Heart right ventricle (tissue), 16 donors: Measurements from ENCODE around the gene SLC28A2. TPM values are rescaled to one million over a fixed set of nuclear protein-coding genes. Genes with fewer than 3 reads are reported as not detected.
"Not testable (repeated sequence)": the region's sequence is repeated elsewhere in the genome, so short reads cannot be mapped to it uniquely, and the experiment has no call there.

Experiments used
- ATAC-seq, 8 donors: fragments of 200-7000 bp; cut with Tn5 transposase; one replicate each; pipeline ENCODE4 v1.9.1; 2020; ENCODE audit warnings: mild to moderate bottlenecking in 8 of 8, moderate library complexity in 8 of 8, moderate number of reproducible peaks in 1 of 8
- DNase-seq, 2 donors: peaks; one replicate each; pipeline ENCODE4 v3.0.0-alpha.2; 2020
- H3K27ac ChIP-seq, 10 donors: fragments of 200-600 bp; sonication (generic) in 2 of 10; one replicate each; pipeline versions ENCODE4 v1.5.0 to v1.8.0; 2020 to 2022; ENCODE audit warnings: mild to moderate bottlenecking in 3 of 10
- H3K27me3 ChIP-seq, 7 donors: fragments of 200-600 bp; one replicate each; pipeline ENCODE4 v1.8.0; 2021 to 2022; ENCODE audit warnings: mild to moderate bottlenecking in 2 of 7
- H3K36me3 ChIP-seq, 9 donors: fragments of 200-600 bp; sonication (generic) in 1 of 9; one replicate each; pipeline versions ENCODE4 v1.5.0 to v1.8.0; 2020 to 2022; ENCODE audit warnings: mild to moderate bottlenecking in 2 of 9
- H3K4me1 ChIP-seq, 9 donors: fragments of 200-600 bp; sonication (generic) in 1 of 9; one replicate each; pipeline versions ENCODE4 v1.5.0 to v1.8.0; 2020 to 2022; ENCODE audit warnings: mild to moderate bottlenecking in 4 of 9
- H3K4me3 ChIP-seq, 10 donors: fragments of 200-600 bp; sonication (generic) in 2 of 10; one replicate each; pipeline versions ENCODE4 v1.5.0 to v1.8.0; 2020 to 2022; ENCODE audit warnings: mild to moderate bottlenecking in 7 of 10, moderate library complexity in 2 of 10
- H3K9me3 ChIP-seq, 11 donors: fragments of 200-600 bp in 10 of 11; sonication (generic) in 2 of 11; one replicate each; pipeline versions ENCODE4 v1.5.0 to v1.8.0; 2013 to 2022; ENCODE audit warnings: mild to moderate bottlenecking in 2 of 11, control low read depth in 1 of 11, moderate library complexity in 1 of 11
- WGBS, 2 donors: extraction: QIAGEN DNeasy Blood & Tissue Kit; methylation state at CpG; one replicate each; pipeline ENCODE4 v1.1.7; 2013; ENCODE audit warnings: inconsistent platforms in 1 of 2; 5-methylcytosine and 5-hydroxymethylcytosine counted together
- intact Hi-C, 10 donors: fragments of 100-400 bp; cut with DNase I; formaldehyde crosslinking; loops; one replicate each; pipeline versions ENCODE4 v1.11.1 to v1.14.2; 2022
- polyA plus RNA-seq, 2 donors: library from polyadenylated mRNA; stranded (reverse); fragments of 200-250 nt; gene quantifications; one replicate each; pipeline ENCODE4 v1.2.3, GENCODE V29; 2013
- total RNA-seq, 10 donors: library from RNA; stranded (reverse); fragmentation: NEBNext Ultra II Directional in 3 of 10; extraction: Animal tissue kit (Norgen Biotek cat#: 25700) in 3 of 10; gene quantifications; one replicate each; pipeline versions ENCODE4 v1.2.1 to v1.2.4, GENCODE V29; 2021 to 2023
- TF ChIP-seq, protein P1 (sequence below), 9 donors: fragments of 200-600 bp; sonication (generic) in 2 of 9; IDR thresholded peaks; one replicate each; pipeline versions ENCODE4 v1.5.0 to v1.8.0; 2021 to 2022; ENCODE audit warnings: antibody characterized with exemption in 9 of 9, mild to moderate bottlenecking in 5 of 9, moderate library complexity in 1 of 9
- donor health status: Arrhythmogenic right ventricular cardiomyopathy.
- donor health status: ischemic (EF 13 %, LVEDD 7.1; RV severe dilation, severe dysfunction).
- donor health status: healthy with polysubstance abuse.
- donor health status: DM: no; HTN: yes; CAD: no.
- donor health status: DM: no; HTN: no; CAD: no.
- donor health status: ischemic (EF 25% LVEDD 6.9; RV normal size, moderate dysfunction).
- donor health status: ischemic (EF 25% LVEDD 5.7; RV mildly dilated, moderate dysfunction).
- donor health status: healthy.
- donor health status: DM: yes; HTN: yes; CAD: no.
- donor health status: Ischemic cardiomyopathy.
- donor health status: ischemic (EF 35%, LVEDD 5.7; RV mildly dilated, moderate dysfunction).
- donor health status: nonischemic (EF 11% LVEDD 7.7; RV severe dilation, severe dysfunction).
- donor health status: DM: yes; HTN: yes; CAD: no.
- donor health status: PGD.
- donor health status: ischemic (EF 29% LVEDD 5.4; RV normal size, mild dysfunction).
- donor health status: nonischemic (EF 23%, LVEDD 6.1; RV moderate dilation, normal function).

The SLC28A2 gene
- total and polyA plus RNA-seq, 12 donors = not detected

DNA sequence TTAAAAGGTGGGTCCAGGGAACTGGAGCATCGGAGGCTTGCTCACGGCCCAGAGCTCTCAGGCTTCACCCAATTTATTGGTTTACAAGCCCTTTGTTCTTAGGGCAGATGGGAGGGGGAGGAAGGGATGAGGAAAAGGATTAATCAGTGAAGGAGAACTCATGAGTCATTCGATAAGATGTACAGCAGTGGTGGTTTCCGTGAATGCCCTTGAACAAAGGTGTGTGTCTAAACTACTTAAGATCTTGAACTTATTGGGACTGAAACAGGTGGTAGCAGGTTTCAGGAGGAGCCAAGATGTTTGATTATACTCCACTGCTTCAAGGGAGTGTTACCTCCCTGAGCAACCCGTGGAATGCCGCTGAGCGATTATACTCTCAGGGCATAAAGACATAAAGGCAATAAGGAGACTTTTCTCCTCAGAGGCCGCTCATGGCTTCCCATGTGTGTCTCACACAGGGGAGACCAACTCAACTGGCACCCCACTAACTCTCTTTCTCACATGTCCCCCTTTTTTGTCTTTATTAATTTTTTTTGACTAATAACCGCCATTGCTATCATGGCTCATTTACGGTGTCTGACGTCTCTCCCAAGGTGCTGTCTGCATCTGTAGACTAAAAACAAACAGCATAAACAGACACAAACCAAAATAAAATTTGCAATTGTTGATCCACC, 17.3 kb upstream of the SLC28A2 start:
- TF ChIP-seq, protein P1, sequence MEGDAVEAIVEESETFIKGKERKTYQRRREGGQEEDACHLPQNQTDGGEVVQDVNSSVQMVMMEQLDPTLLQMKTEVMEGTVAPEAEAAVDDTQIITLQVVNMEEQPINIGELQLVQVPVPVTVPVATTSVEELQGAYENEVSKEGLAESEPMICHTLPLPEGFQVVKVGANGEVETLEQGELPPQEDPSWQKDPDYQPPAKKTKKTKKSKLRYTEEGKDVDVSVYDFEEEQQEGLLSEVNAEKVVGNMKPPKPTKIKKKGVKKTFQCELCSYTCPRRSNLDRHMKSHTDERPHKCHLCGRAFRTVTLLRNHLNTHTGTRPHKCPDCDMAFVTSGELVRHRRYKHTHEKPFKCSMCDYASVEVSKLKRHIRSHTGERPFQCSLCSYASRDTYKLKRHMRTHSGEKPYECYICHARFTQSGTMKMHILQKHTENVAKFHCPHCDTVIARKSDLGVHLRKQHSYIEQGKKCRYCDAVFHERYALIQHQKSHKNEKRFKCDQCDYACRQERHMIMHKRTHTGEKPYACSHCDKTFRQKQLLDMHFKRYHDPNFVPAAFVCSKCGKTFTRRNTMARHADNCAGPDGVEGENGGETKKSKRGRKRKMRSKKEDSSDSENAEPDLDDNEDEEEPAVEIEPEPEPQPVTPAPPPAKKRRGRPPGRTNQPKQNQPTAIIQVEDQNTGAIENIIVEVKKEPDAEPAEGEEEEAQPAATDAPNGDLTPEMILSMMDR (IDR thresholded peaks at IDR 0.05) = no peak
- Histone ChIP-seq H3K4me3 (no peak overlapping the region), H3K27me3 (no peaks in the 10 kb centered on the region), H3K27ac (no peak overlapping the region), H3K4me1 (peaks cover 0 to 11% (median 0%) of the 10 kb centered on the region in 9 donors), H3K9me3 (peaks cover 0 to 53% (median 11%) of the 10 kb centered on the region in 11 donors), H3K36me3 (no peaks in the 10 kb centered on the region)
- no peak for DNase-seq
- intact Hi-C loops = no loop called here
- ATAC-seq = no peak
- WGBS, 2 donors = 64 to 75% methylated on average over 11 of the region's 11 CpGs

- H3K36me3 ChIP-seq, H3K4me3 ChIP-seq, H3K4me1 ChIP-seq, H3K27ac ChIP-seq, H3K27me3 ChIP-seq, DNase-seq, intact Hi-C loops, ATAC-seq: not testable (repeated sequence)
- 61 to 63% methylated on average over 6 of the region's 6 CpGs for WGBS, 2 donors
- peaks cover 0 to 74% (median 29%) of the 10 kb centered on the region in 11 donors for H3K9me3 ChIP-seq
Observed at GRCh38 chr15:45236806-45237205, 15.2 kb upstream of the SLC28A2 start.

- TF ChIP-seq, protein P1 (IDR thresholded peaks at IDR 0.05) = no peak
- intact Hi-C loops = no loop called here
Observed at GRCh38 chr15:45242289-45242688, 9.7 kb upstream of the SLC28A2 start.

DNA sequence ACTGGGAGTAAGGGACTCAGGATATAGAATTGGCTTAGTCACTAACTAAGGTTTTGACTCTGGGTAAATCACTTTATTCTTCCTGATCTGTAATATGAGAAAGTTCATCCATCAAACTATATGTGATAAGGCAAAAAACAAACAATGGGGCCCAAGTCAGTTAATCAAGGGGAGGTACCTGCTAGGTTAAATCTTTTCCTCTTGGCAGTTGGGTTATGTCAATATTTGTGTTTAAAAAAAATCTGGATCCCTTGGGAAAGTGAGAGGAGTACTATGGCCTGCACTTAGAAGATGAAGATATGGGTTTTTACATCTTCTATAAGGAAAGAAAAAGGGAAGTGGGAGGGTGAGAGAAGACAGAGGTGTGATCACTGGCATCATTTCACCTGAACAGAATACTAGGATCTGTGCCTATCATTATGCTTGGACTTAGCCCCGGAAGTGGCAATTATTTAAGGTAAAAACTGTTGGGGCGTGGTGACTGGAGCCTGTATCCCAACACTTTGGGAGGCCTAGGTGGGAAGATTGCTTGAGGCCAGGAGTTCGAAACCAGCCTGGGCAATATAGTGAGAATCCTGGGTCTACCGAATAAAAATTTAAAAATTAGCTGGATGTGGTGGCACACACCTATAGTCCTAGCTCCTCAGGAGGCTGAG, 2.8 kb upstream of the SLC28A2 start:
- Histone ChIP-seq H3K4me1 (no peaks in the 10 kb centered on the region), H3K27me3 (no peaks in the 10 kb centered on the region), H3K4me3 (no peak overlapping the region), H3K9me3 (peaks cover 0 to 25% (median 12%) of the 10 kb centered on the region in 11 donors), H3K36me3 (peaks cover 0 to 11% (median 0%) of the 10 kb centered on the region in 9 donors), H3K27ac (no peak overlapping the region)
- TF ChIP-seq, protein P1 (IDR thresholded peaks at IDR 0.05) = no peak
- DNase-seq (no peak), ATAC-seq (no peak)
- WGBS, 2 donors = 94 to 99% methylated on average over 4 of the region's 4 CpGs
- intact Hi-C loops = no loop called here

More at GRCh38 chr15:45242289-45242688, 9.7 kb upstream of the SLC28A2 start:
- WGBS, 2 donors = 70 to 79% methylated on average over 9 of the region's 9 CpGs
- H3K4me1 ChIP-seq = no peaks in the 10 kb centered on the region
- DNase-seq (no peak), ATAC-seq (no peak)
- no peak overlapping the region for H3K4me3 ChIP-seq
- H3K27ac ChIP-seq = no peak overlapping the region
- no peaks in the 10 kb centered on the region for H3K27me3 ChIP-seq
- no peaks in the 10 kb centered on the region for H3K36me3 ChIP-seq
- peaks cover 0 to 93% (median 54%) of the 10 kb centered on the region in 11 donors for H3K9me3 ChIP-seq

DNA sequence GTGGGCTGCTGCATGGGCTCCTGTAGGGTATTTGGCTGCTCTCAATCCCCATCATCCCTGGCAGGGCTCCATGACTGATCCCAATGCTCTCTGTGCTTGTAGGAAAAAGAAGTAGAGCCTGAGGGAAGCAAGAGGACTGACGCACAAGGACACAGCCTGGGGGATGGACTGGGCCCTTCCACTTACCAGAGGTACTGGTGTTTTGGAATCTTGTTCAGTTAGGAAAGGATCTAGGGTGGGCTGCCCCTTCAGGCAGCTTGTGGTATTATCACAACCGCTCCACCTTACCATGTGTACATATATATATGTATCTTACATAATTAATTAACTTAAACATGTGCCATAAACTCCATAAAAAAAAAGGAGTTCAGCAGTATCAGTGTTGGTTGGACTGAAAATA, 1.3 kb downstream of the SLC28A2 start:
- no peak overlapping the region for H3K4me3 ChIP-seq
- intact Hi-C loops = no loop called here
- H3K27ac ChIP-seq = no peak overlapping the region
- peaks cover 0 to 11% (median 0%) of the 10 kb centered on the region in 9 donors for H3K36me3 ChIP-seq
- no peaks in the 10 kb centered on the region for H3K4me1 ChIP-seq
- WGBS, 2 donors = 75 to 89% methylated on average over 2 of the region's 2 CpGs
- ATAC-seq (no peak), DNase-seq (no peak)
- TF ChIP-seq, protein P1 (IDR thresholded peaks at IDR 0.05) = peak in 4 of 9 donors; percentile 10 to 22 (median 18)
- H3K27me3 ChIP-seq = no peaks in the 10 kb centered on the region
- H3K9me3 ChIP-seq = no peaks in the 10 kb centered on the region
